Pancreas (tissue), 10 donors: Measurements from ENCODE around the gene MTMR2. TPM values are rescaled to one million over a fixed set of nuclear protein-coding genes. Genes with fewer than 3 reads are reported as not detected.

Experiments used
- ATAC-seq, 4 donors: fragments of 200-7000 bp; cut with Tn5 transposase; one replicate each; pipeline versions ENCODE4 v1.8.0 to v1.9.1; 2020; ENCODE audit warnings: mild to moderate bottlenecking in 4 of 4, moderate library complexity in 4 of 4
- DNase-seq, 6 donors: peaks; one replicate each; pipeline ENCODE4 v3.0.0-alpha.2; 2020
- FAIRE-seq: peaks from 2 replicates; lab custom pipeline; 2012; peaks lifted over from hg19 to GRCh38; lab: Jason Lieb, UNC
- H3K27ac ChIP-seq, 4 donors: fragments of 200-600 bp; sonication (generic); 1 replicate in 3 of 4; 2 replicates in 1 of 4; pipeline versions ENCODE4 v1.5.0 to v1.8.0; 2020
- H3K27me3 ChIP-seq, 4 donors: fragments of 200-600 bp; one replicate each; pipeline ENCODE4 v1.8.0; 2021
- H3K36me3 ChIP-seq, 3 donors: fragments of 200-600 bp; sonication (generic) in 1 of 3; one replicate each; pipeline versions ENCODE4 v1.5.0 to v1.8.0; 2020 to 2021
- H3K4me1 ChIP-seq, 3 donors: fragments of 200-600 bp; one replicate each; pipeline ENCODE4 v1.8.0; 2021
- H3K4me3 ChIP-seq, 4 donors: fragments of 200-600 bp; sonication (generic) in 2 of 4; one replicate each; pipeline versions ENCODE4 v1.5.0 to v1.8.0; 2020 to 2021
- H3K9me3 ChIP-seq, 4 donors: fragments of 200-600 bp; one replicate each; pipeline ENCODE4 v1.8.0; 2021
- WGBS, 2 donors: extraction: QIAGEN DNeasy Blood & Tissue Kit; methylation state at CpG; one replicate each; pipeline ENCODE4 v1.1.7; 2013; 5-methylcytosine and 5-hydroxymethylcytosine counted together
- intact Hi-C, 3 donors: fragments of 100-400 bp; cut with DNase I; formaldehyde crosslinking; loops; one replicate each; pipeline versions ENCODE4 v1.11.1 to v1.14.2; 2022
- polyA plus RNA-seq, 2 donors: library from polyadenylated mRNA; stranded (reverse); fragments of 200-250 nt; gene quantifications; one replicate each; pipeline ENCODE4 v1.2.3, GENCODE V29; 2013
- total RNA-seq, 6 donors: library from RNA; stranded (reverse); fragmentation: NEBNext Ultra II Directional in 4 of 6; extraction: Animal tissue kit (Norgen Biotek cat#: 25700) in 4 of 6; gene quantifications; one replicate each; pipeline versions ENCODE4 v1.2.1 to v1.2.4, GENCODE V29; 2021 to 2023
- TF ChIP-seq, protein P1 (sequence below), 4 donors: fragments of 200-600 bp; sonication (generic) in 3 of 4; IDR thresholded peaks; one replicate each; pipeline versions ENCODE4 v1.5.0 to v1.8.0; 2021; ENCODE audit warnings: antibody characterized with exemption in 4 of 4
- donor health status: healthy with polysubstance abuse.
- donor health status: DM: no; HTN: no; CAD: no; lungs with moderate emphysema.
- donor health status: DM: no; HTN: no; CAD: no.
- donor health status: control.
- donor health status: control.
- donor health status: Bipolar disorder and iron deficiency.
- donor health status: DM: yes; HTN: yes; CAD: no.
- donor health status: DM: no; HTN: no; CAD: no.
- donor health status: DM: no; HTN: no; CAD: no.
- donor health status: DM: yes; HTN: yes; CAD: no.

Gene MTMR2
- total and polyA plus RNA-seq, 8 donors = 5.1 to 14.4 (median 9.8) TPM

DNA sequence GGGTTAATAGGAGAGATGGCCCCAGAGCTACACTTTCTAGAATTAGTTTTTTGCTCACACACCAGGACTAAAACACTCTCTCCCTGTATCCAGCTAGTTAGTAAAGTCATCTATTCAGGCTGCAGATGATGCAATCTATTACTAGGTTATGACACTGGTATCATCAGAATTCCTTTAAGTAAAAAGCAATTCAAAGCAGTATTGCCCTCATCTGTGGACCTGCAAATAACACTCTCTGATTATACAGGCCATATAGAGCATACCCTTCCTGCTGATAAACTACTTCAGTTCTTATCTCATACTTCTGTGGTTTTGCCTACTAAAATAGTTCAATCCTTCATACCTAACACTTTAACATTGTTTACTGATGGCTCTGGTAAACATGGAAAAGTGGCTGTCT is 13.5 kb upstream of the MTMR2 start:
- no peak overlapping the region for H3K4me3 ChIP-seq
- no peak overlapping the region for H3K27ac ChIP-seq
- H3K36me3 ChIP-seq = no peaks in the 10 kb centered on the region
- no peak for ATAC-seq
- no peak for FAIRE-seq
- H3K4me1 ChIP-seq = no peaks in the 10 kb centered on the region
- no peak for DNase-seq
- TF ChIP-seq, protein P1, sequence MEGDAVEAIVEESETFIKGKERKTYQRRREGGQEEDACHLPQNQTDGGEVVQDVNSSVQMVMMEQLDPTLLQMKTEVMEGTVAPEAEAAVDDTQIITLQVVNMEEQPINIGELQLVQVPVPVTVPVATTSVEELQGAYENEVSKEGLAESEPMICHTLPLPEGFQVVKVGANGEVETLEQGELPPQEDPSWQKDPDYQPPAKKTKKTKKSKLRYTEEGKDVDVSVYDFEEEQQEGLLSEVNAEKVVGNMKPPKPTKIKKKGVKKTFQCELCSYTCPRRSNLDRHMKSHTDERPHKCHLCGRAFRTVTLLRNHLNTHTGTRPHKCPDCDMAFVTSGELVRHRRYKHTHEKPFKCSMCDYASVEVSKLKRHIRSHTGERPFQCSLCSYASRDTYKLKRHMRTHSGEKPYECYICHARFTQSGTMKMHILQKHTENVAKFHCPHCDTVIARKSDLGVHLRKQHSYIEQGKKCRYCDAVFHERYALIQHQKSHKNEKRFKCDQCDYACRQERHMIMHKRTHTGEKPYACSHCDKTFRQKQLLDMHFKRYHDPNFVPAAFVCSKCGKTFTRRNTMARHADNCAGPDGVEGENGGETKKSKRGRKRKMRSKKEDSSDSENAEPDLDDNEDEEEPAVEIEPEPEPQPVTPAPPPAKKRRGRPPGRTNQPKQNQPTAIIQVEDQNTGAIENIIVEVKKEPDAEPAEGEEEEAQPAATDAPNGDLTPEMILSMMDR (IDR thresholded peaks at IDR 0.05) = no peak
- no peaks in the 10 kb centered on the region for H3K27me3 ChIP-seq
- H3K9me3 ChIP-seq = no peaks in the 10 kb centered on the region
- intact Hi-C loops = no loop called here

DNA sequence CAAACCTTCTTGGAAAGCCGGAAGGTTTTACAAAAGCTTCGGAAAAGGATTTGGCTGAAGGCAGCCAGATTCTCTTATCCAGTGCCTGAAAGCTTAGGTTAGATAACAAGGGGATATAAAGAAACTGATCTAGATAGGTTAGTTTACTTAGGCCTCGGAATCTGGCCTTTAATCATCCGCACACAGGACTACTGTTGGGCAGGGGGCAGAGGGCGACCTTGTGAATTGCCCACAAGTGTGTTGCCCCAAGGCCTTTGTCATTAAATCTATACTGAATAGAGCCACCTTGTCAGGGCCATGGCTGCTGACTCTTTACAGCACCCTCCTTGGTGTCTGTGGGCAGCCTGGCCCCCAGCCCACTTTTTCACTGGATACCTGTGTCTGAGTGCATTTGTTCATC is 9.7 kb upstream of the MTMR2 start:
- FAIRE-seq = no peak
- DNase-seq = no peak
- H3K27me3 ChIP-seq = no peaks in the 10 kb centered on the region
- H3K9me3 ChIP-seq = no peaks in the 10 kb centered on the region
- 66 to 67% methylated on average over 5 of the region's 5 CpGs for WGBS, 2 donors
- no peak overlapping the region for H3K27ac ChIP-seq
- ATAC-seq = no peak
- intact Hi-C loops = no loop called here
- no peak overlapping the region for H3K4me3 ChIP-seq
- TF ChIP-seq, protein P1 (IDR thresholded peaks at IDR 0.05) = no peak
- H3K36me3 ChIP-seq = no peaks in the 10 kb centered on the region
- no peaks in the 10 kb centered on the region for H3K4me1 ChIP-seq

DNA sequence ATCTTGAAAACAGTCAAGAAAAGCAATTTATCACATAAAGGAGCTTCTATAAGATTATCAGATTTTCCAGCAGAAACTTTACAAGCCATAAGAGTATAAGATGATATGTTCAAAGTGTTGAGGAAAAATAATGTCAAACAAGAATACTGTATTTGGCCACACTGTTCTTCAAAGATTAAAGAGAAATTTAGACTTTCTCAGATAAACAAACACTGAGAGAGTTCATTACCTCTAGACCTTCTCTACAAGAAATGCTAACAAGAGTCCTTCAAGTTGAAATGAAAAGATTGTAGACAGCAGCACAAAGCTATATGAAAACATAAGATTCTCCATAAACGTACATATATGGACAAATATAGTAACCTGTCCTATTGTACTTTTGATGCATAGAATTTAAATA is 8.0 kb upstream of the MTMR2 start:
- DNase-seq (no peak), ATAC-seq (no peak), FAIRE-seq (peak; percentile 20)
- intact Hi-C loops = no loop called here
- Histone ChIP-seq H3K9me3 (no peaks in the 10 kb centered on the region), H3K27me3 (no peaks in the 10 kb centered on the region), H3K4me1 (no peaks in the 10 kb centered on the region), H3K4me3 (no peak overlapping the region), H3K36me3 (no peaks in the 10 kb centered on the region), H3K27ac (no peak overlapping the region)
- 42 to 63% methylated on average over 1 of the region's 1 CpG for WGBS, 2 donors
- TF ChIP-seq, protein P1 (IDR thresholded peaks at IDR 0.05) = no peak

DNA sequence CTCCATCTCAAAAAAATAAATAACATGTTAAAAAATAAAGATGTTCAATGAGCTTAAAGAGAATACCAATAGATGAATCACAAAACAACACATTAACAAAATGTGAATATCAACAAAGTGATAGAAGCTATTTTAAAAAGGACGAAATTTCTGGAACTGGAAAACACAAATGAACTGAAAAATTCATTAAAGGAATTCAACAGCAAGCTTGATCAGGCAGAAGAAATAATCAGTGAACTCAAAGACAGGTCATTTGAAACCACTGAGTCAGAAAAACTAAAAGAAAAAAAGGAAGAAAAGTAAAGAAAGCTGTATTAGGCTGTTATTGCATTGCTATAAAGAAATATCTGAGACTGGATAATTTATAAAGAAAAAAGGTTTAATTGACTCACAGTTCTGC is 7.0 kb upstream of the MTMR2 start:
- intact Hi-C loops = no loop called here
- no peak for FAIRE-seq
- 35 to 43% methylated on average over 1 of the region's 1 CpG for WGBS, 2 donors
- no peak overlapping the region for H3K4me3 ChIP-seq
- no peaks in the 10 kb centered on the region for H3K9me3 ChIP-seq
- TF ChIP-seq, protein P1 (IDR thresholded peaks at IDR 0.05) = no peak
- H3K36me3 ChIP-seq = no peaks in the 10 kb centered on the region
- no peak for ATAC-seq
- no peaks in the 10 kb centered on the region for H3K27me3 ChIP-seq
- no peaks in the 10 kb centered on the region for H3K4me1 ChIP-seq
- H3K27ac ChIP-seq = no peak overlapping the region
- DNase-seq = no peak

DNA sequence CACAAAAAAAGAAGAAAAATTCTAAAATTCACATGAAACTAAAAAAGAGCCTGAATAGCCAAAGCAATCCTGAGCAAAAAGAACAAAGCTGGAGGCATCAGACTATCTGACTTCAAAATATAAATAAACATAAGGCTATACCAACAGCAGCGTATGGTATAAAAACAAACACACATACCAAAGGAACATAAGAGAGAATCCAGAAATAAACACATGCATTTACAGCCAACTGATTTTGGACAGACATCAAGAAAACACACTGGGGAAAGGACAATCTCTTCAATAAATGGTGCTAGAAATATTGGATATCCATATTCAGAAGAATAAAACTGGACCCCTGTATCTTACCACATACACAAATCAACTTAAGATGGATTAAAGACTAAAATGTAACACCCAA is 2.8 kb upstream of the MTMR2 start:
- Histone ChIP-seq H3K4me3 (no peak overlapping the region), H3K4me1 (peaks cover 4 to 10% (median 10%) of the 10 kb centered on the region in 3 donors), H3K36me3 (no peaks in the 10 kb centered on the region), H3K27ac (no peak overlapping the region), H3K9me3 (no peaks in the 10 kb centered on the region), H3K27me3 (no peaks in the 10 kb centered on the region)
- ATAC-seq = no peak
- FAIRE-seq = no peak
- no peak for DNase-seq
- TF ChIP-seq, protein P1 (IDR thresholded peaks at IDR 0.05) = no peak
- WGBS, 2 donors = 80 to 91% methylated on average over 1 of the region's 1 CpG
- intact Hi-C loops = no loop called here
